ENCODE data around the gene SPTBN4.
"Not testable (repeated sequence)": the region's sequence is repeated elsewhere in the genome, so short reads cannot be mapped to it uniquely, and the experiment has no call there.

DNA sequence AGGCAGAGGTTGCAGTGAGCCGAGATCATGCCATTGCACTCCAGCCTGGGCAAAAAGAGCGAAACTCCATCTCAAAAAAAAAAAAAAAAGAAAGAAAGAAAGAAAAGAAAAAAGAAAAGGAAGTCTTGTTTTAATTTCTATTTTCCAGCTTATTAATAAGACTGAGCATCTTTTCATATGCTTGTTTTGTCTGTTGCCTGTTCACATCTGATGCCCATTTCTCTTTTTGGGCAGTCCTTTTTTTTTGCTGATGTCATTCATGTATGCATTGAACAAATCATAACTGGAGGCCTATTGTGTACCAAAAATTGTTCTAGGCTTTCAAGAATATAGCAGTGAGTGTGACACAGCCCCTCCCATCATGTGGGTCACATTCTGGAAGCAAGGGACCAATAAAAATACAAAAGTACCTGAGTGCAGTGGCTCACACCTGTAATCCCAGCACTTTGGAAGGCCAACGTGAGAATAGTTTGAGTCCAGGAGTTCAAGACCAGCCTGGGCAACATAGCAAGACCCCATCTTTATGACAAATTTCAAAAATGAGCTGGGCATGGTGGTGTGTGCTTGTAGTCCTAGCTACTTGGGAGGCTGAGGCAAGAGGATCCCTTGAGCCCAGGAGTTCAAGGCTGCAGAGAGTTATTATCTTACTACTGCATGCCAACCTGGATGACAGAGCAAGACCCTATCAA is 79.5 kb downstream of the SPTBN4 start:
- TF ChIP-seq, protein P1, sequence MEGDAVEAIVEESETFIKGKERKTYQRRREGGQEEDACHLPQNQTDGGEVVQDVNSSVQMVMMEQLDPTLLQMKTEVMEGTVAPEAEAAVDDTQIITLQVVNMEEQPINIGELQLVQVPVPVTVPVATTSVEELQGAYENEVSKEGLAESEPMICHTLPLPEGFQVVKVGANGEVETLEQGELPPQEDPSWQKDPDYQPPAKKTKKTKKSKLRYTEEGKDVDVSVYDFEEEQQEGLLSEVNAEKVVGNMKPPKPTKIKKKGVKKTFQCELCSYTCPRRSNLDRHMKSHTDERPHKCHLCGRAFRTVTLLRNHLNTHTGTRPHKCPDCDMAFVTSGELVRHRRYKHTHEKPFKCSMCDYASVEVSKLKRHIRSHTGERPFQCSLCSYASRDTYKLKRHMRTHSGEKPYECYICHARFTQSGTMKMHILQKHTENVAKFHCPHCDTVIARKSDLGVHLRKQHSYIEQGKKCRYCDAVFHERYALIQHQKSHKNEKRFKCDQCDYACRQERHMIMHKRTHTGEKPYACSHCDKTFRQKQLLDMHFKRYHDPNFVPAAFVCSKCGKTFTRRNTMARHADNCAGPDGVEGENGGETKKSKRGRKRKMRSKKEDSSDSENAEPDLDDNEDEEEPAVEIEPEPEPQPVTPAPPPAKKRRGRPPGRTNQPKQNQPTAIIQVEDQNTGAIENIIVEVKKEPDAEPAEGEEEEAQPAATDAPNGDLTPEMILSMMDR (conservative IDR thresholded peaks at IDR 0.05 in 1 of 2, IDR thresholded peaks at IDR 0.05 in 1 of 2; ENCODE audit: low read depth in 1 of 2, low read length in 2 of 2), result not testable (repeated sequence)
- not testable (repeated sequence) for TF ChIP-seq EZH2 (IDR thresholded peaks at IDR 0.05; ENCODE audit: low read length, missing control alignments)

Data from fibroblast of lung (primary cell).